CD4-positive, alpha-beta T cell treated with Interleukin-4 for 4 hours (primary cell): ENCODE results near the gene SEL1L.
A peak's percentile ranks its signal among the peaks of the same experiment; 100 is the strongest.
"Not testable (repeated sequence)": the region's sequence is repeated elsewhere in the genome, so short reads cannot be mapped to it uniquely, and the experiment has no call there.

Experiments
- DNase-seq: peaks from one replicate; pipeline ENCODE4 v3.0.0-alpha.2; 2020

The SEL1L gene

GRCh38 chr14:81523616-81524015 lies 10.0 kb downstream of the SEL1L start:
- no peak for DNase-seq

GRCh38 chr14:81523016-81523415 lies 10.6 kb downstream of the SEL1L start:
- no peak for DNase-seq

GRCh38 chr14:81521356-81521755 lies 12.3 kb downstream of the SEL1L start:
- DNase-seq, result no peak

- DNase-seq, result peak; percentile 42
Measured at GRCh38 chr14:81519200-81520011, 14.2 kb downstream of the SEL1L start.

- DNase-seq, result no peak
Measured at GRCh38 chr14:81517798-81518398, 15.8 kb downstream of the SEL1L start.

- DNase-seq, result no peak
Measured at GRCh38 chr14:81516986-81517797, 16.5 kb downstream of the SEL1L start.

GRCh38 chr14:81515927-81516326 lies 17.7 kb downstream of the SEL1L start:
- DNase-seq, result not testable (repeated sequence)

GRCh38 chr14:81512826-81513225 lies 20.8 kb downstream of the SEL1L start:
- DNase-seq, result not testable (repeated sequence)

- no peak for DNase-seq
Measured at GRCh38 chr14:81511111-81511904, 22.3 kb downstream of the SEL1L start.

- no peak for DNase-seq
Measured at GRCh38 chr14:81509838-81510452, 23.7 kb downstream of the SEL1L start.

- no peak for DNase-seq
Measured at GRCh38 chr14:81509321-81509720, 24.3 kb downstream of the SEL1L start.

GRCh38 chr14:81506487-81506886 lies 27.2 kb downstream of the SEL1L start:
- no peak for DNase-seq

GRCh38 chr14:81504864-81505263 lies 28.8 kb downstream of the SEL1L start:
- no peak for DNase-seq

GRCh38 chr14:81485781-81486180 lies 47.9 kb downstream of the SEL1L start:
- no peak for DNase-seq

- DNase-seq, result peak; percentile 32
Measured at GRCh38 chr14:81485372-81485771, 48.3 kb downstream of the SEL1L start.

- no peak for DNase-seq
Measured at GRCh38 chr14:81484120-81484519, 49.5 kb downstream of the SEL1L start.

- DNase-seq, result peak; percentile 30
Measured at GRCh38 chr14:81480741-81481140, 52.9 kb downstream of the SEL1L start.

- DNase-seq, result no peak
Measured at GRCh38 chr14:81478446-81478845, 55.2 kb downstream of the SEL1L start.

GRCh38 chr14:81476816-81477215 lies 56.8 kb downstream of the SEL1L start:
- no peak for DNase-seq

- DNase-seq, result no peak
Measured at GRCh38 chr14:81474685-81475324, 58.8 kb downstream of the SEL1L start.

- DNase-seq, result peak; percentile 19
Measured at GRCh38 chr14:81474148-81474492, 59.5 kb downstream of the SEL1L start.
